Upper lobe of right lung (tissue), 1 donor: ENCODE measurements around the gene METTL8. TPM values are rescaled to one million over a fixed set of nuclear protein-coding genes. Genes with fewer than 3 reads are reported as not detected.
"Not testable (repeated sequence)": the region's sequence is repeated elsewhere in the genome, so short reads cannot be mapped to it uniquely, and the experiment has no call there.

Experiments used
- ATAC-seq: fragments of 200-7000 bp; cut with Tn5 transposase; one replicate; pipeline ENCODE4 v1.9.1; 2020; ENCODE audit warnings: mild to moderate bottlenecking, moderate library complexity
- DNase-seq: peaks from one replicate; pipeline ENCODE4 v3.0.0-alpha.2; 2020
- H3K27ac ChIP-seq: fragments of 200-600 bp; one replicate; pipeline ENCODE4 v1.8.0; 2022
- H3K27me3 ChIP-seq: fragments of 200-600 bp; one replicate; pipeline ENCODE4 v1.8.0; 2022; ENCODE audit warnings: mild to moderate bottlenecking
- H3K36me3 ChIP-seq: fragments of 200-600 bp; one replicate; pipeline ENCODE4 v1.8.0; 2022
- H3K4me1 ChIP-seq: fragments of 200-600 bp; one replicate; pipeline ENCODE4 v1.8.0; 2022
- H3K4me3 ChIP-seq: fragments of 200-600 bp; one replicate; pipeline ENCODE4 v1.8.0; 2022; ENCODE audit warnings: mild to moderate bottlenecking
- H3K9me3 ChIP-seq: fragments of 200-600 bp; one replicate; pipeline ENCODE4 v1.8.0; 2022
- CTCF ChIP-seq: fragments of 200-600 bp; IDR thresholded peaks from one replicate; pipeline ENCODE4 v1.8.0; 2022; ENCODE audit warnings: antibody characterized with exemption
- intact Hi-C: fragments of 100-400 bp; cut with DNase I; formaldehyde crosslinking; loops from one replicate; pipeline ENCODE4 v1.11.0; 2022
- total RNA-seq: library from RNA; stranded (reverse); fragmentation: NEBNext Ultra II Directional; extraction: Animal tissue kit (Norgen Biotek cat#: 25700); gene quantifications from one replicate; pipeline ENCODE4 v1.2.1, GENCODE V29; 2021
- donor health status: DM: no; HTN: yes; CAD: no; lungs with severe emphysema.

METTL8 gene
- total RNA-seq, 1 donor from 2014 or later = 18.2 TPM

GRCh38 chr2:171430516-171431410, 3.0 kb downstream of the METTL8 start:
- intact Hi-C loops = no loop called here
- no peaks in the 10 kb centered on the region for H3K36me3 ChIP-seq
- ATAC-seq = no peak
- no peak for TF ChIP-seq CTCF
- no peak for DNase-seq
- H3K27me3 ChIP-seq = no peaks in the 10 kb centered on the region
- H3K27ac ChIP-seq = no peak overlapping the region
- no peaks in the 10 kb centered on the region for H3K9me3 ChIP-seq
- no peak overlapping the region for H3K4me3 ChIP-seq
- H3K4me1 ChIP-seq = peaks cover 12% of the 10 kb centered on the region

GRCh38 chr2:171422710-171423495, 10.9 kb downstream of the METTL8 start:
- H3K4me3 ChIP-seq, intact Hi-C loops, H3K4me1 ChIP-seq, DNase-seq, H3K27ac ChIP-seq, H3K27me3 ChIP-seq, H3K36me3 ChIP-seq, H3K9me3 ChIP-seq, ATAC-seq: not testable (repeated sequence)

GRCh38 chr2:171420728-171421563, 12.8 kb downstream of the METTL8 start:
- no peak for TF ChIP-seq CTCF
- DNase-seq = no peak
- no peak overlapping the region for H3K27ac ChIP-seq
- H3K36me3 ChIP-seq = no peaks in the 10 kb centered on the region
- H3K4me1 ChIP-seq = no peaks in the 10 kb centered on the region
- no peak for ATAC-seq
- H3K27me3 ChIP-seq = no peaks in the 10 kb centered on the region
- H3K4me3 ChIP-seq = no peak overlapping the region
- intact Hi-C loops = no loop called here
- H3K9me3 ChIP-seq = no peaks in the 10 kb centered on the region

GRCh38 chr2:171419333-171419732, 14.5 kb downstream of the METTL8 start:
- Histone ChIP-seq H3K27me3 (no peaks in the 10 kb centered on the region), H3K27ac (no peak overlapping the region), H3K36me3 (no peaks in the 10 kb centered on the region), H3K4me1 (no peaks in the 10 kb centered on the region), H3K9me3 (no peaks in the 10 kb centered on the region), H3K4me3 (no peak overlapping the region)
- intact Hi-C loops = no loop called here
- no peak for TF ChIP-seq CTCF
- no peak for ATAC-seq
- DNase-seq = no peak

- no peaks in the 10 kb centered on the region for H3K9me3 ChIP-seq
- no peaks in the 10 kb centered on the region for H3K36me3 ChIP-seq
- peak; percentile 99 for ATAC-seq
- H3K4me3 ChIP-seq = no peak overlapping the region
- H3K27me3 ChIP-seq = no peaks in the 10 kb centered on the region
- DNase-seq = peak; percentile 79
- H3K27ac ChIP-seq = no peak overlapping the region
- TF ChIP-seq CTCF = peak; percentile 88
- no peaks in the 10 kb centered on the region for H3K4me1 ChIP-seq
- intact Hi-C loops = no loop called here
These were observed 17.5 kb downstream of the METTL8 start for GRCh38 chr2:171416009-171416926.

GRCh38 chr2:171414645-171415044, 19.1 kb downstream of the METTL8 start:
- not testable (repeated sequence) for H3K27me3 ChIP-seq, H3K27ac ChIP-seq, DNase-seq, H3K9me3 ChIP-seq, H3K4me3 ChIP-seq, ATAC-seq, H3K36me3 ChIP-seq, H3K4me1 ChIP-seq
- intact Hi-C loops = loop anchor here (5.0 kb wide), 1 partner anchor 442 kb away; no protein-coding TSS in a partner anchor
